HG02759 (cell line): ENCODE measurements around the gene FFAR3.
"Not testable (repeated sequence)": the region's sequence is repeated elsewhere in the genome, so short reads cannot be mapped to it uniquely, and the experiment has no call there.

Source experiments
- ATAC-seq: cut with Tn5 transposase; IDR thresholded peaks from one replicate; pipeline ENCODE4 v1.9.1; 2021; ENCODE audit warnings: mild to moderate bottlenecking, moderate library complexity; ENCODE audit not compliant: unreplicated experiment

The FFAR3 gene

DNA sequence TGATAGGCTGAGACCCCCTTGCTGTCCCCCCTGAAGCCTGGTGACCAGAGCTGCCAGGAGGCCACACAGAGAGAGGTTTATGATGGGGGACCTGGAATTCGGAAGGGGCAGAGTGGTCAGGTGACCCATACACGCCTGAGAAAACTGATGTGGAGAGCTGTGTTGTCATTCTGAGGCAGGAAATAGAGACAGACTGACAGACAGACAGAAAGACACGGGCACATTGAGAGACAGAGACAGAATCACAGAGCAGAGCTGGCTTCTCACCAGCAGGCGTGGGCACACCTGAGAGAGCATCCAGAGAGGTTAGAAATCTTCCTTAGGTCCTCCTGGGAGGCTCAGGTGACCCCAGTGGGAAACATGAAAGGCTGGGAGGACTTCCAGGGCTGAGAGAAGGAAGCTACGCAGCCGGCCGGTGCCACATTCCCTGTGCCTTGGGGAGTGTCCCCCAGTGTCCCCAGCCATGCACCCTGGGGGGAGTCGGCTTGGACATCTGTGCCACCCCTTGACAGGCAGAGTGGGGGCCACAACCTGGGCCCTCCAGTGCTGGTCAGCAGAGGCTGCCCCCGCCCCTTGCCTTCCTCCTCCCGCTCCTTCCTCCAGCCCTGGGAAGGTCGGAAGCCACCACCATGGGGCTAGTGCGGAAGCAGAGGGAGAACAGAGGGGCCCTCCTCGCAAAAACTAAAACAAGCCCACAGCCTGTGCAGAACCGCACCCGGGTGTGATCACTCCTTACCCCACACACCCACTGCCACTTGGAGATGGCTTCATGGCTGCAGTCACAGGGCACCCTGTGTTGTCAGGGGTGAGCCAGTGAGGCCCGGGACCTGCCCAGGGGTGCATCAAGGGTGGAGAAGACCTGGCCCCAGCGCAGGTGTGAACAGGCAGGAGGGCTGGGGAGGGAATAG lies 8.4 kb upstream of the FFAR3 start:
- ATAC-seq, result no peak

GRCh38 chr19:35350591-35350990 lies 7.7 kb upstream of the FFAR3 start:
- ATAC-seq, result no peak

GRCh38 chr19:35351411-35352176 lies 6.7 kb upstream of the FFAR3 start:
- no peak for ATAC-seq

DNA sequence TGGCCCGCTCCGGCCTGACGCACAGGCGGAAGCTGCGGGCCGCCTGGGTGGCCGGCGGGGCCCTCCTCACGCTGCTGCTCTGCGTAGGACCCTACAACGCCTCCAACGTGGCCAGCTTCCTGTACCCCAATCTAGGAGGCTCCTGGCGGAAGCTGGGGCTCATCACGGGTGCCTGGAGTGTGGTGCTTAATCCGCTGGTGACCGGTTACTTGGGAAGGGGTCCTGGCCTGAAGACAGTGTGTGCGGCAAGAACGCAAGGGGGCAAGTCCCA lies 6.1 kb upstream of the FFAR3 start:
- ATAC-seq, result no peak

DNA sequence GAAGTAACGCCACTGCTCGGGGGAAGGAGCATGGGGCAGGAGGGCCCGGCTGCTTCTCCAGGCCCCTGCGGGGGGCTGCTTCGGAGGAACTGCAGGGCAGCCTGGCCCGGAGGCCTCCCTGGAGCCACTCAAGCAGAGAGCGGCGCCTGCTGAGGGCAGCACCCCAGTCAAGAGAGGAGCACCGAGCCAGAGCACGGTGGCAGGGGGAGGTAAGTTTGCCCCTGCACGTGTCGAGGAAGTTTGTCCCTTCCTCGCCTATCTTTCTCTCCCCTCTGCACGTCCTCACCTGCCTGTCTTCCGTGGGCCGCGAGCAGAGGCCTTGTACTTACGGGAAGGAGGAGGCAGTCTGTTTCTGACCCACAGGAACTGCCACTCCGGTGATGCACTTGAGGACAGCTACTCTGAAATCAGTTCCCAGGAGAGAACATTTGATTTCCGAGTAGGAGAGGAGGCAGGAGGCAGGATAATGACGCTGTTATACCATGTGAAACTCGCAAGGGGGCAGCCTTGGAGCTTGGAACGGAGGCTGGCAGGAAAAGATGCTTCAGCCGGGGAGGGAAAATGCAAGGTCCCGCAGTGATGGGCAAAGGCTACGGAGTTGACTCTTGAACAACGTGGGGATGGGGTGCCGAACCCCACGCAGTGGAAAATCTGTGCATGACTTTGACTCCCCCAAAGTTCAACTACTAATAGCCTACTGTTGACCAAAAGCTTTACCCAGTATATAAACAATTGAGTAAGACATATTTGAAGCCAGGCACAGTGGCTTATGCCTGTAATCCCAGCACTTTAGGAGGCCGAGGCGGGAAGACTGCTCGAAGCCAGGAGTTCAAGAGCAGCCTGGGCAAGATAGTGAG lies 5.6 kb upstream of the FFAR3 start:
- ATAC-seq, result no peak

GRCh38 chr19:35353635-35354034 lies 4.6 kb upstream of the FFAR3 start:
- ATAC-seq, result no peak

- ATAC-seq, result no peak
Observed at GRCh38 chr19:35354898-35355297, 3.4 kb upstream of the FFAR3 start.

DNA sequence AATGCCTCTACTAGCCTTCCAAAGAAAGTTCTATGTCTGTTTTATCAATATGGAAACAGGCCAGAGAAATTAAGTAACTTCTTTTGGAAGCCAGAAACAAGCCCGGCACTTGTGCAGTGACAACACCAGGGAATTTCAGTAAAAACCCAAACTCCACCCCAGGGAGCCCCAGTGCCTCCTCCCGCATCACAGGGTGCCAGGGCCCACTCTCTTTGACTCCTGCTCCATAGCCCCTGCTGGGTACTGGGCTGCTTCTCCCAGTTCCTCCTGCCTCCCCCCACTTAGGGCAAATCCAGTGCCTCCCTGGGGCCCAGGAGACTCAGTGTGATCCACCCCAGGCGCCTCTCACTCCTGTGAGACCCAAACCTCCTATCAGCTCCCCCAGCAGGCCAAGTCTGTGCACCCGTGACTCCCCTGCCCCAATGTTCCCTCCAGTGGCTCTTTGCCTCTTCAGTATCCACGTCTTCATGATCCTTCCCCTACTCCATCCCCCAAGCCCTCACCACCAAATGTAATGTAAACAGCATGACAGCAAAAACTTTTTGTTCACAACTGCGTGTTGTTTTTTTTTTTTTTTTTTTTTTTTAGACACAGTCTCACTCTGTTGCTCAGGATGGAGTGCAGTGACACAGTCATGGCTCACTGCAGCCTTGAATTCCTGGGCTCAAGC lies 2.3 kb upstream of the FFAR3 start:
- ATAC-seq, result no peak

GRCh38 chr19:35358834-35359233 lies 574 bp downstream of the FFAR3 start:
- not testable (repeated sequence) for ATAC-seq

DNA sequence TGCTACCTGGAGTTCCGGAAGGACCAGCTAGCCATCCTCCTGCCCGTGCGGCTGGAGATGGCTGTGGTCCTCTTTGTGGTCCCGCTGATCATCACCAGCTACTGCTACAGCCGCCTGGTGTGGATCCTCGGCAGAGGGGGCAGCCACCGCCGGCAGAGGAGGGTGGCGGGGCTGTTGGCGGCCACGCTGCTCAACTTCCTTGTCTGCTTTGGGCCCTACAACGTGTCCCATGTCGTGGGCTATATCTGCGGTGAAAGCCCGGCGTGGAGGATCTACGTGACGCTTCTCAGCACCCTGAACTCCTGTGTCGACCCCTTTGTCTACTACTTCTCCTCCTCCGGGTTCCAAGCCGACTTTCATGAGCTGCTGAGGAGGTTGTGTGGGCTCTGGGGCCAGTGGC lies 1.1 kb downstream of the FFAR3 start:
- ATAC-seq, result not testable (repeated sequence)

DNA sequence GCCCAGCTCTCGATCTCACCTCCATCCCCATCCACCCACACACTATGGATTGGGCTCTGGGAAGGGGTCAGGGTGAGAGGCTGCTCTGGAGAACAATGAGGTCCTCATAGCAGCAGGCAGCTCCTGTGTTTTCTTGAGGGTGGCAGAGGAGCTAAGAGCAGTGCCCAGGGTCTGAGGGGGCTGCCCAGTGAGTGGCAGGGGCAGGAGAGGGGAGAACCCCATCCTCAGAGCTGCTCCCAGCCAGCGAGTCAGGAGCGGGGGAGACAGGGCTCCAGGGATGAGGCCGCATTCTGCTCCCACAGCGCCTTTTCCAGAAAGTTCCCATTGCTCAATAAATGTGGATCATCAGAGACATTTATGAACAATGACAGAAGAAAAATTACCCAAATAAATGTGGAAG lies 1.8 kb downstream of the FFAR3 start:
- ATAC-seq, result not testable (repeated sequence)

DNA sequence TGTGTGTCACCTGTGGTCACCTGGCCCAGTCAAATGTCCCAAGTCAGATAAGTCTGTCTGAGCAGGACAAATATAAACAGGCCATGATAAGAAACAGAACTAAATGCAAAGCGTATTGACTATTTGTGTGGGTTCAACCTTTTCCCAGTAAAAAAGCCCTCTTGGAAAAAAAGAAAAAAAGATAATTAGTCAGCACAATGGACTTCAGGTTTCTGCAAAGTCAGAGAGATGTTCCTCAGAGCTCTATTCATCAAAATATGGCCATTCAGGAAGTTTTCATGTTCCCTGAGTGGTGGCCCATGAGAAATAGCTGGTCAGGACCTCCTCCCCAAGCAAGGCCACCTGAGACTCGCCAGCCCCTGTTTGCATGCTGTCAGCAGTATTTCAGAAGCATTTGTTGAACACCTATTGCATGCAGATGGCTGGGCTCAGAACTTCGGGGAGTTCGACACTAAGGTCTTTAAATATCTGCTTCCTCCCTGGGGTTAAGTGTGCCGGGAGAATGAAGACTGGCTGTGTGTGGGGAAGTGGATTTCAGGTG lies 2.7 kb downstream of the FFAR3 start:
- no peak for ATAC-seq

GRCh38 chr19:35362261-35363000 lies 4.2 kb downstream of the FFAR3 start:
- no peak for ATAC-seq

DNA sequence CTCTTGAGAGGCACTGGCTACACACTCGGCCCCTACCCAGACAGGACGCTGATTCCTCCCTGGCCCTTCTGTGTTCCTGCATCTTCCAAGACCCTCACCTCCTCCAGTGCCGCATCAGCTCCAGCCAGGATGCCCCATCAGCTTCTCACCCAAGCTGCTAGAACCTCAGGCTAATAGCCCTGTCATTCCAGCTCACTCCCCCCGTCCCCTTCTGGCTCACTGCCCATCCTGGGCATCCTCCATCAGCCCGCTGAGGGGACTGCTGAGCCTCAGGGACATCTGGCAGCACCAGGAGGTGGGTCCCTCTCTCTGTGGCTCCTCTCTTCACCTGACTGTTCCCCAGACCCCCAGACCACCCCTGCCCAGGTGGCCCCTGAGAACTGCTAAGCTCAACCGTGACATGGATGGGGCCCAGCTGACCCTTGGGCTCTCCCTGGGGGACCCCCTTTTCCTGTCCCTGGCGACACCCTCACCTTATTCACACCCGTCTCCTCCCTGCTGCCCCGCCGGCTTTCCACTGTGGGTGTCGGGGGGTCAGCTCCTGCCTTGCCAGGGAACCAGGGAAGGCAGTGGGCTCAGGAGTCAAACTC lies 4.8 kb downstream of the FFAR3 start:
- ATAC-seq, result no peak

DNA sequence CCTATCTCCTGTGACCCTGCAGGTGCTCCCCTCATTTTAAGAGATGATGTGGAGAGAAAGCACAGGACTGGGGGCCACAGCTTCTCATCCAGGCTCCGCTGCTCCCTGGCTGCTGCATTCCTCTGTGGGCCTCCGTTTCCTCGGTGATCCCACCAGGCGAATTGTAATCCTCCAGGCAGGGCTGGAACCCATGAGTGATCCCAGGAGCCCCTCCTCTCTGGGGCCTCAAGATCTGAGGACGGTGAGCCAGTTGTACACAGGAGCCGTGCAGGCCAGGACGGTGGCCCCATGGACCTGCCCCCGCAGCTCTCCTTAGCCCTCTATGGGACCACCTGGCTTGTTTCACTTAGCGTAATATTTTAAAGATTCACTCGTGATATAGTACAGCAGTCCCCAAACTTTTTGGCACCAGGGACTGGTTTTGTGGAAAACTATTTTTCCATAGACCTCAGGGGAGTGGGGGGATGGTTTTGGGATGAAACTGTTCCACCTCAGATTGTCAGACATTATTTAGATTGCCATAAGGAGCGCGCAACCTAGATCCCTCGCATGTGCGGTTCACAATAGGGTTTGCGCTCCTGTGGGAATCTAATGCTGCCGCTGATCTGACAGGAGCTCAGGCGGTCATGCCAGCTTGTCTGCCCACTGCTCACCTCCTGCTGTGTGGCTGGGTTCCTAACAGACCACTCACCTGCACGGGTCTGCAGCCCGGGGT lies 5.6 kb downstream of the FFAR3 start:
- no peak for ATAC-seq

DNA sequence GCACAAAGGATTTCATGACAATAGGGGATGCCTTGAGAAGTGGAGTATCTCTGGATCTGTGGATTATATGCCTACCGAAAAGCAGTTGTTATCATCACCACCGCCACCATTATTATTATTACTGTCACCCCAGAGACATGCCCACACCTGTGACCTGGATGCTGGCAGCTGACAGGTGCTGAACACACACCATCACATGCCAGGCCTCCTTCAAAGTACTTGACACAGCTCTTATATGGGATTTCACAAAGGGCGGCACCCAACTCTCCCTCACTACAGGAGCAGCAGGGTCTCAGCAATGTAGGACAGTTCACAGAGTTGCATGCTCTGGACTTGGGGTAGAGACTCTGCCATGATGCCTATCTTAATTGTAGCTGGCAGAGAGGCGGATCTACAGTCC lies 7.0 kb downstream of the FFAR3 start:
- ATAC-seq, result no peak

GRCh38 chr19:35368378-35368777 lies 10.1 kb downstream of the FFAR3 start:
- no peak for ATAC-seq

GRCh38 chr19:35369522-35369921 lies 11.3 kb downstream of the FFAR3 start:
- ATAC-seq, result no peak

- ATAC-seq, result no peak
Observed at GRCh38 chr19:35370722-35371121, 12.5 kb downstream of the FFAR3 start, which contains the start of gene GPR42. Gene GPR42, plus strand, starts transcription at chr19:35371068. Its CDS starts 292 bp downstream, at chr19:35371360.
